ENCODE results near the gene ETV7.
"Not testable (repeated sequence)": the region's sequence is repeated elsewhere in the genome, so short reads cannot be mapped to it uniquely, and the experiment has no call there.

ETV7 gene

GRCh38 chr6:36373368-36374019 is 14.0 kb downstream of the ETV7 start:
- Histone ChIP-seq H3K4me3 (ENCODE audit: low read length) (no peak overlapping the region), H3K27ac (ENCODE audit: low read length) (no peak overlapping the region), H3K9ac (ENCODE audit: low read depth, low read length) (no peak overlapping the region), H3K36me3 (ENCODE audit: insufficient read depth, low read depth, low read length) (no peaks in the 10 kb centered on the region), H3K9me3 (ENCODE audit: insufficient read depth, low read depth, low read length) (no peaks in the 10 kb centered on the region), H3K4me1 (ENCODE audit: insufficient read depth, low read length) (peaks cover 9% of the 10 kb centered on the region; the same call in 1 of the 2 replicates), H3K27me3 (ENCODE audit: insufficient read depth, low read length) (no peaks in the 10 kb centered on the region)

- Histone ChIP-seq H3K27me3 (ENCODE audit: insufficient read depth, low read length) (no peaks in the 10 kb centered on the region), H3K9ac (ENCODE audit: low read depth, low read length) (no peak overlapping the region), H3K4me1 (ENCODE audit: insufficient read depth, low read length) (peaks cover 4% of the 10 kb centered on the region; the same call in 1 of the 2 replicates), H3K36me3 (ENCODE audit: insufficient read depth, low read depth, low read length) (no peaks in the 10 kb centered on the region), H3K27ac (ENCODE audit: low read length) (no peak overlapping the region), H3K9me3 (ENCODE audit: insufficient read depth, low read depth, low read length) (no peaks in the 10 kb centered on the region), H3K4me3 (ENCODE audit: low read length) (no peak overlapping the region)
Measured at GRCh38 chr6:36372088-36372487, 15.4 kb downstream of the ETV7 start.

DNA sequence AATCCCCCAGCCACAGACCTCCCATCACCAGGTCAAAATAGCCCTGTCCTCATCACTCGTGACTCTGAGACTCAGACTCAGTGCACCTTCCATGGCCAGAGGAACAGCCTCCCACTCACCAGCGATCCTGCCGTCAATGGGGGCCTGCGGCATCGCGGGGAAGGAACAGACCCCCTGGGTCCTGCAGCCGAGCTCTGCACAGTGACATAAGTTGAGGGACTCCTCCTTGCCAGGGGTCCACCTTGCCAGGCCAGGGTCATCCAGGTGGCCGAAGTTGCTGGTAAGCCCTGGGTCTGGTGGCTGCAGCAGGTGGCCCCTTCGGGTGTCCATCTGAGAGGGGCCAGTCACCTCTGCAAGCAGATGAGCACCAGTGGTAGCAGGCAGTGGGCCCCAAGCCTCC is 16.3 kb downstream of the ETV7 start:
- H3K27me3 ChIP-seq (ENCODE audit: insufficient read depth, low read length), result no peaks in the 10 kb centered on the region
- no peak overlapping the region for H3K4me3 ChIP-seq (ENCODE audit: low read length)
- no peaks in the 10 kb centered on the region for H3K9me3 ChIP-seq (ENCODE audit: insufficient read depth, low read depth, low read length)
- H3K9ac ChIP-seq (ENCODE audit: low read depth, low read length), result no peak overlapping the region
- H3K36me3 ChIP-seq (ENCODE audit: insufficient read depth, low read depth, low read length), result no peaks in the 10 kb centered on the region
- H3K27ac ChIP-seq (ENCODE audit: low read length), result no peak overlapping the region
- H3K4me1 ChIP-seq (ENCODE audit: insufficient read depth, low read length), result no peaks in the 10 kb centered on the region

- Histone ChIP-seq H3K36me3 (ENCODE audit: insufficient read depth, low read depth, low read length) (no peaks in the 10 kb centered on the region), H3K9ac (ENCODE audit: low read depth, low read length) (no peak overlapping the region), H3K4me1 (ENCODE audit: insufficient read depth, low read length) (no peaks in the 10 kb centered on the region)
Measured at GRCh38 chr6:36370638-36371037, 16.8 kb downstream of the ETV7 start.

GRCh38 chr6:36368921-36369865 is 18.3 kb downstream of the ETV7 start:
- Histone ChIP-seq H3K4me1 (ENCODE audit: insufficient read depth, low read length) (no peaks in the 10 kb centered on the region), H3K36me3 (ENCODE audit: insufficient read depth, low read depth, low read length) (no peaks in the 10 kb centered on the region), H3K4me3 (ENCODE audit: low read length) (no peak overlapping the region), H3K9ac (ENCODE audit: low read depth, low read length) (no peak overlapping the region), H3K9me3 (ENCODE audit: insufficient read depth, low read depth, low read length) (no peaks in the 10 kb centered on the region), H3K27ac (ENCODE audit: low read length) (no peak overlapping the region), H3K27me3 (ENCODE audit: insufficient read depth, low read length) (no peaks in the 10 kb centered on the region)

More at GRCh38 chr6:36370638-36371037, 16.8 kb downstream of the ETV7 start:
- H3K4me3 ChIP-seq (ENCODE audit: low read length), result no peak overlapping the region
- no peaks in the 10 kb centered on the region for H3K9me3 ChIP-seq (ENCODE audit: insufficient read depth, low read depth, low read length)
- no peak overlapping the region for H3K27ac ChIP-seq (ENCODE audit: low read length)
- H3K27me3 ChIP-seq (ENCODE audit: insufficient read depth, low read length), result no peaks in the 10 kb centered on the region

GRCh38 chr6:36368421-36368820 is 19.0 kb downstream of the ETV7 start:
- Histone ChIP-seq H3K27ac (ENCODE audit: low read length) (no peak overlapping the region), H3K4me3 (ENCODE audit: low read length) (no peak overlapping the region), H3K9ac (ENCODE audit: low read depth, low read length) (no peak overlapping the region), H3K27me3 (ENCODE audit: insufficient read depth, low read length) (no peaks in the 10 kb centered on the region), H3K9me3 (ENCODE audit: insufficient read depth, low read depth, low read length) (no peaks in the 10 kb centered on the region), H3K4me1 (ENCODE audit: insufficient read depth, low read length) (no peaks in the 10 kb centered on the region), H3K36me3 (ENCODE audit: insufficient read depth, low read depth, low read length) (no peaks in the 10 kb centered on the region)

GRCh38 chr6:36367743-36368142 is 19.7 kb downstream of the ETV7 start:
- Histone ChIP-seq H3K27me3 (ENCODE audit: insufficient read depth, low read length) (no peaks in the 10 kb centered on the region), H3K36me3 (ENCODE audit: insufficient read depth, low read depth, low read length) (no peaks in the 10 kb centered on the region), H3K9me3 (ENCODE audit: insufficient read depth, low read depth, low read length) (no peaks in the 10 kb centered on the region), H3K4me1 (ENCODE audit: insufficient read depth, low read length) (no peaks in the 10 kb centered on the region), H3K4me3 (ENCODE audit: low read length) (no peak overlapping the region), H3K9ac (ENCODE audit: low read depth, low read length) (no peak overlapping the region), H3K27ac (ENCODE audit: low read length) (no peak overlapping the region)

GRCh38 chr6:36364669-36365479 is 22.6 kb downstream of the ETV7 start:
- Histone ChIP-seq H3K9ac (ENCODE audit: low read depth, low read length) (no peak overlapping the region), H3K27me3 (ENCODE audit: insufficient read depth, low read length) (no peaks in the 10 kb centered on the region), H3K36me3 (ENCODE audit: insufficient read depth, low read depth, low read length) (no peaks in the 10 kb centered on the region), H3K27ac (ENCODE audit: low read length) (no peak overlapping the region), H3K4me3 (ENCODE audit: low read length) (no peak overlapping the region), H3K9me3 (ENCODE audit: insufficient read depth, low read depth, low read length) (no peaks in the 10 kb centered on the region), H3K4me1 (ENCODE audit: insufficient read depth, low read length) (no peaks in the 10 kb centered on the region)

GRCh38 chr6:36364061-36364635 is 23.3 kb downstream of the ETV7 start:
- H3K36me3 ChIP-seq (ENCODE audit: insufficient read depth, low read depth, low read length); H3K9me3 ChIP-seq (ENCODE audit: insufficient read depth, low read depth, low read length); H3K27ac ChIP-seq (ENCODE audit: low read length); H3K4me1 ChIP-seq (ENCODE audit: insufficient read depth, low read length); H3K9ac ChIP-seq (ENCODE audit: low read depth, low read length); H3K27me3 ChIP-seq (ENCODE audit: insufficient read depth, low read length); H3K4me3 ChIP-seq (ENCODE audit: low read length): not testable (repeated sequence)

GRCh38 chr6:36363371-36363752 is 24.1 kb downstream of the ETV7 start:
- not testable (repeated sequence) for H3K4me3 ChIP-seq (ENCODE audit: low read length); H3K36me3 ChIP-seq (ENCODE audit: insufficient read depth, low read depth, low read length); H3K9me3 ChIP-seq (ENCODE audit: insufficient read depth, low read depth, low read length); H3K27me3 ChIP-seq (ENCODE audit: insufficient read depth, low read length); H3K4me1 ChIP-seq (ENCODE audit: insufficient read depth, low read length); H3K27ac ChIP-seq (ENCODE audit: low read length); H3K9ac ChIP-seq (ENCODE audit: low read depth, low read length)

DNA sequence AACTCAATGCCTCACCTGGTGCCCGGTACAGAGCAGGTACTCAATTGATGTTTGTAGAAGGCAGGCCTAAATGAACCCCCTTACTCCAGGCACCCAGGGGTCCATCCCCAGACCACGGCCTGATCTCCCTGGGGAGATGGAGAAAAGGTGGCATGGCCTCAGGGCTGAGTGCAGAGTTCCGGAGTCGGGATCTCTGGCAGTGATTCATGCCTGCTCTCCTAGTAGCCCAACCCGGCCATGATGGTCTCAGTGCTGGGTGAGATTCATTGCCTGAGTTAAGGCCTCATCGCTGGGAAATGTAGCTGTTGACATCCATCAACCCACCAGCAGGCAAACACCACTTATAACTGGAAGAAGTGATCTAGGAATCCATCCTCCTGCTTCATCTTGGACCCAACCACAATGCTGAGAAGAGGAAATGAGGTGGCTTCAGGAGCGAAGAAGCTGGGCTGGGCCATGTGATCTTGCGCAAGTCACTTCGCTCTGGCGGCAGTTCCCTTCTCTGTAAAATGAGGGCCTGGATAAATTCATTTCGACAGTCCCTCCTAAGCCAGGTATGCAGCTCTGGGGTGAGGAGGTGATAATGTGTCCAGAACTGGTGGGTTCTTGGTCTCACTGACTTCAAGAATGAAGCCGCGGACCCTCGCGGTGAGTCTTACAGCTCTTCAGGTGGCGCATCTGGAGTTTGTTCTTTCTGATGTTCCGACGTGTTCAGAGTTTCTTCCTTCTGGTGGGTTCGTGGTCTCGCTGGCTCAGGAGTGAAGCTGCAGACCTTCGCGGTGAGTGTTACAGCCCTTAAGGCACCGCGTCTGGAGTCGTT is 24.7 kb downstream of the ETV7 start:
- no peaks in the 10 kb centered on the region for H3K36me3 ChIP-seq (ENCODE audit: insufficient read depth, low read depth, low read length)
- no peak overlapping the region for H3K9ac ChIP-seq (ENCODE audit: low read depth, low read length)
- no peaks in the 10 kb centered on the region for H3K9me3 ChIP-seq (ENCODE audit: insufficient read depth, low read depth, low read length)
- H3K4me3 ChIP-seq (ENCODE audit: low read length), result no peak overlapping the region
- no peaks in the 10 kb centered on the region for H3K4me1 ChIP-seq (ENCODE audit: insufficient read depth, low read length)
- no peak overlapping the region for H3K27ac ChIP-seq (ENCODE audit: low read length)
- no peaks in the 10 kb centered on the region for H3K27me3 ChIP-seq (ENCODE audit: insufficient read depth, low read length)
